GM10266 (cell line): ENCODE measurements around the gene ARHGAP8.

Experiments used
- DNase-seq: peaks from one replicate; pipeline ENCODE4 v3.0.0; 2012; ENCODE audit errors: extremely low spot score
- CTCF ChIP-seq: IDR thresholded peaks from 2 replicates; pipeline ENCODE4 v1.5.1; 2012; ENCODE audit warnings: mild to moderate bottlenecking, low read depth; ENCODE audit not compliant: control insufficient read depth, insufficient read depth; ENCODE audit errors: missing control alignments

Gene ARHGAP8

GRCh38 chr22:44845191-44845590 lies 92.8 kb downstream of the ARHGAP8 start:
- no peak for TF ChIP-seq CTCF
- no peak for DNase-seq

GRCh38 chr22:44845796-44846720 lies 93.7 kb downstream of the ARHGAP8 start:
- DNase-seq: no peak
- TF ChIP-seq CTCF: no peak

GRCh38 chr22:44846726-44847275 lies 94.4 kb downstream of the ARHGAP8 start:
- no peak for DNase-seq
- no peak for TF ChIP-seq CTCF

GRCh38 chr22:44847380-44847779 lies 95.0 kb downstream of the ARHGAP8 start:
- TF ChIP-seq CTCF: no peak
- no peak for DNase-seq

GRCh38 chr22:44847892-44848291 lies 95.5 kb downstream of the ARHGAP8 start:
- TF ChIP-seq CTCF: no peak

GRCh38 chr22:44848296-44848741 lies 95.9 kb downstream of the ARHGAP8 start:
- no peak for DNase-seq
- TF ChIP-seq CTCF: no peak

More at GRCh38 chr22:44847892-44848291, 95.5 kb downstream of the ARHGAP8 start:
- no peak for DNase-seq
